Upper lobe of left lung (tissue), 6 donors: ENCODE data around the gene ABCA7. TPM values are rescaled to one million over a fixed set of nuclear protein-coding genes. Genes with fewer than 3 reads are reported as not detected.

ENCODE experiments used
- ATAC-seq, 2 donors: fragments of 200-7000 bp; cut with Tn5 transposase; one replicate each; pipeline ENCODE4 v1.9.1; 2022; ENCODE audit warnings: mild to moderate bottlenecking in 2 of 2, moderate library complexity in 2 of 2; ENCODE audit not compliant: low FRiP score in 2 of 2
- DNase-seq, 2 donors: peaks; one replicate each; pipeline ENCODE4 v3.0.0-alpha.2; 2019 to 2020
- H3K27ac ChIP-seq, 4 donors: fragments of 200-600 bp; sonication (generic); one replicate each; pipeline ENCODE4 v1.5.1; 2016 to 2019
- H3K27me3 ChIP-seq, 4 donors: fragments of 200-600 bp; sonication (generic); one replicate each; pipeline ENCODE4 v1.5.1; 2017 to 2019
- H3K36me3 ChIP-seq, 4 donors: fragments of 200-600 bp; sonication (generic); one replicate each; pipeline ENCODE4 v1.5.1; 2016 to 2019
- H3K4me1 ChIP-seq, 4 donors: fragments of 200-600 bp; sonication (generic); one replicate each; pipeline ENCODE4 v1.5.1; 2018 to 2019
- H3K4me3 ChIP-seq, 4 donors: fragments of 200-600 bp; sonication (generic); one replicate each; pipeline ENCODE4 v1.5.1; 2017 to 2019; ENCODE audit warnings: mild to moderate bottlenecking in 2 of 4, moderate library complexity in 1 of 4
- H3K9me3 ChIP-seq, 4 donors: fragments of 200-600 bp; sonication (generic); one replicate each; pipeline ENCODE4 v1.5.1; 2018 to 2019
- CTCF ChIP-seq, 6 experiments: fragments of 450-650 bp in 4 of 6; fragments of 200-600 bp in 2 of 6; sonication (generic) in 2 of 6; IDR thresholded peaks; one replicate each; pipeline ENCODE4 v1.5.1; 2016 to 2019; ENCODE audit warnings: antibody characterized with exemption in 6 of 6
- EP300 ChIP-seq, 4 donors: sonication (generic); formaldehyde crosslinking; IDR thresholded peaks; one replicate each; pipeline ENCODE4 v1.5.1; 2017; ENCODE audit warnings: antibody characterized with exemption in 4 of 4, control low read depth in 2 of 4
- POLR2A ChIP-seq, 4 donors: fragments of 450-650 bp; IDR thresholded peaks; one replicate each; pipeline ENCODE4 v1.5.1; 2016 to 2017; ENCODE audit warnings: antibody characterized with exemption in 4 of 4, mild to moderate bottlenecking in 2 of 4
- POLR2AphosphoS5 ChIP-seq, 2 donors: sonication (generic); formaldehyde crosslinking; IDR thresholded peaks; one replicate each; pipeline ENCODE4 v1.5.1; 2017; ENCODE audit warnings: antibody characterized with exemption in 2 of 2
- WGBS, 2 donors: methylation state at CpG; one replicate each; pipeline ENCODE4 v1.1.5; 2017 to 2018; 5-methylcytosine and 5-hydroxymethylcytosine counted together
- total RNA-seq, 6 donors: library from RNA; depleted of rRNA in 4 of 6; stranded (reverse); fragments of >200 nt in 4 of 6; gene quantifications; one replicate each; pipeline versions ENCODE4 v1.1.0 to v1.2.1, GENCODE V29; 2016 to 2021
- donor health status: DM: no; HTN: no; CAD: no; lungs with moderate emphysema.
- donor health status: DM: no; HTN: yes; CAD: no; lungs with severe emphysema.

Gene ABCA7
- total RNA-seq, 6 donors from 2014 or later: 34.1 to 224 (median 58.2) TPM

- ATAC-seq (peak; percentile 55 to 71), DNase-seq (peak; percentile 94 to 95)
- Histone ChIP-seq H3K27ac (peak overlapping the region; percentile 40 to 80 (median 72)), H3K36me3 (peaks cover 0 to 42% (median 25%) of the 10 kb centered on the region in 4 donors), H3K27me3 (peaks cover 0 to 6% (median 0%) of the 10 kb centered on the region in 4 donors), H3K4me1 (peaks cover 48 to 80% (median 57%) of the 10 kb centered on the region in 4 donors), H3K4me3 (peak overlapping the region in 3 of 4 donors; percentile 26 to 41 (median 39)), H3K9me3 (no peaks in the 10 kb centered on the region)
- 16 to 19% methylated on average over 9 to 20 of the region's 54 CpGs for WGBS, 2 donors
- TF ChIP-seq POLR2AphosphoS5 (IDR thresholded peaks at IDR 0.05): no peak
- TF ChIP-seq CTCF (IDR thresholded peaks at IDR 0.05): no peak
- TF ChIP-seq EP300 (IDR thresholded peaks at IDR 0.05): no peak
- TF ChIP-seq POLR2A (IDR thresholded peaks at IDR 0.05): no peak
Observed at GRCh38 chr19:1074544-1075283, 34.8 kb downstream of the ABCA7 start.

GRCh38 chr19:1076046-1076386, 36.1 kb downstream of the ABCA7 start:
- peaks cover 39 to 70% (median 45%) of the 10 kb centered on the region in 4 donors for H3K4me1 ChIP-seq
- H3K9me3 ChIP-seq: no peaks in the 10 kb centered on the region
- no peak overlapping the region for H3K4me3 ChIP-seq
- WGBS, 2 donors: 55 to 86% methylated on average over 4 of the region's 4 CpGs
- H3K27ac ChIP-seq: peak overlapping the region; percentile 40 to 74 (median 69)
- peaks cover 0 to 1% (median 0%) of the 10 kb centered on the region in 4 donors for H3K27me3 ChIP-seq
- DNase-seq: no peak
- TF ChIP-seq CTCF (IDR thresholded peaks at IDR 0.05): no peak
- no peak for TF ChIP-seq POLR2A (IDR thresholded peaks at IDR 0.05)
- no peak for ATAC-seq
- peaks cover 5 to 49% (median 35%) of the 10 kb centered on the region in 4 donors for H3K36me3 ChIP-seq

GRCh38 chr19:1076951-1077350, 37.0 kb downstream of the ABCA7 start:
- peak overlapping the region in 3 of 4 donors; percentile 2 to 33 (median 28) for H3K4me3 ChIP-seq
- peak; percentile 20 to 23 for TF ChIP-seq POLR2AphosphoS5 (IDR thresholded peaks at IDR 0.05)
- no peak for TF ChIP-seq EP300 (IDR thresholded peaks at IDR 0.05)
- ATAC-seq (peak; percentile 37 to 48), DNase-seq (peak; percentile 77 to 85)
- WGBS, 2 donors: 32 to 44% methylated on average over 14 to 16 of the region's 16 CpGs
- no peaks in the 10 kb centered on the region for H3K27me3 ChIP-seq
- peaks cover 44 to 68% (median 44%) of the 10 kb centered on the region in 4 donors for H3K4me1 ChIP-seq
- peak overlapping the region; percentile 22 to 74 (median 62) for H3K27ac ChIP-seq
- no peaks in the 10 kb centered on the region for H3K9me3 ChIP-seq
- peaks cover 5 to 58% (median 43%) of the 10 kb centered on the region in 4 donors for H3K36me3 ChIP-seq

GRCh38 chr19:1079566-1080111, 39.7 kb downstream of the ABCA7 start:
- peak in 1 of 2 donors; percentile 87 for DNase-seq

More at GRCh38 chr19:1079566-1080111, 39.7 kb downstream of the ABCA7 start:
- 91 to 93% methylated on average over 25 to 42 of the region's 45 CpGs for WGBS, 2 donors
- Histone ChIP-seq H3K36me3 (peaks cover 5 to 65% (median 56%) of the 10 kb centered on the region in 4 donors), H3K4me1 (peaks cover 35 to 60% (median 42%) of the 10 kb centered on the region in 4 donors), H3K27me3 (no peaks in the 10 kb centered on the region), H3K27ac (no peak overlapping the region), H3K4me3 (no peak overlapping the region), H3K9me3 (no peaks in the 10 kb centered on the region)
- no peak for ATAC-seq
- TF ChIP-seq POLR2AphosphoS5 (IDR thresholded peaks at IDR 0.05) (no peak), EP300 (IDR thresholded peaks at IDR 0.05) (no peak), POLR2A (IDR thresholded peaks at IDR 0.05) (no peak), CTCF (IDR thresholded peaks at IDR 0.05) (no peak)
